BJ (cell line): ENCODE measurements around the gene MAGEA6. TPM values are rescaled to one million over a fixed set of nuclear protein-coding genes. Genes with fewer than 3 reads are reported as not detected.
"Not testable (repeated sequence)": the region's sequence is repeated elsewhere in the genome, so short reads cannot be mapped to it uniquely, and the experiment has no call there.

Experiments used
- CTCF ChIA-PET: fragments of 350-600 bp; formaldehyde crosslinking; extraction: SDS; loops from one replicate; lab custom pipeline; 2021; ENCODE audit warnings: antibody characterized with exemption, inconsistent platforms; lab: Yijun Ruan, JAX
- POLR2A ChIA-PET: fragments of 300-600 bp; sonication (Branson Sonifier 250); formaldehyde crosslinking; extraction: SDS; loops from one replicate; lab custom pipeline; 2021; ENCODE audit warnings: antibody characterized with exemption; lab: Charles Lee
- DNase-seq: peaks from one replicate; pipeline ENCODE4 v3.0.0-alpha.2; 2011; ENCODE audit warnings: low read depth
- H3K27me3 ChIP-seq: 2 replicates; pipeline ENCODE4 v1.6.0; 2011; ENCODE audit warnings: low read length; ENCODE audit not compliant: control insufficient read depth, insufficient read depth
- H3K36me3 ChIP-seq: 2 replicates; pipeline ENCODE4 v1.5.1; 2011; ENCODE audit warnings: low read length; ENCODE audit not compliant: control insufficient read depth, insufficient read depth
- H3K4me3 ChIP-seq: 2 replicates; pipeline ENCODE4 v1.5.1; 2011; ENCODE audit warnings: low read depth, mild to moderate bottlenecking, control low read depth, low read length
- CTCF ChIP-seq: IDR thresholded peaks from 2 replicates; pipeline ENCODE4 v1.5.1; 2011; ENCODE audit warnings: low read depth, mild to moderate bottlenecking, control low read depth, inconsistent platforms, low read length, moderate library complexity; ENCODE audit not compliant: insufficient read depth
- polyA minus RNA-seq: library from RNA; depleted of rRNA, polyadenylated mRNA; stranded (reverse); fragments of >200 nt; gene quantifications from 2 replicates; pipeline ENCODE4 v1.2.3, GENCODE V29; 2011; rRNA and poly(A)+ RNA removed
- polyA plus RNA-seq: library from polyadenylated mRNA; depleted of rRNA; stranded (reverse); fragments of >200 nt; gene quantifications from 2 replicates; pipeline ENCODE4 v1.2.3, GENCODE V29; 2011; rRNA removed

The MAGEA6 gene
- polyA plus RNA-seq (not detected in 2 replicates), polyA minus RNA-seq (0.14 TPM in 1 of 2 replicates, not detected in the other)

GRCh38 chrX:152769549-152770289, at the start of gene MAGEA6:
TSS of gene MAGEA6 (minus strand) at chrX:152769689. CDS start at chrX:152767650, 2,039 bp downstream.
- H3K27me3 ChIP-seq, CTCF ChIA-PET, H3K36me3 ChIP-seq, H3K4me3 ChIP-seq, DNase-seq, POLR2A ChIA-PET: not testable (repeated sequence)

GRCh38 chrX:152819266-152819665, 49.8 kb upstream of the MAGEA6 start:
- no peaks in the 10 kb centered on the region for H3K27me3 ChIP-seq
- POLR2A ChIA-PET: no interaction called here
- CTCF ChIA-PET: interaction anchor here (1.2 to 2.0 kb wide), 2 partner anchors 11 to 177 kb away, joined by 5 to 6 read pairs; partner anchors contain the start of genes CETN2 and NSDHL
- no peak for DNase-seq
- H3K36me3 ChIP-seq: no peaks in the 10 kb centered on the region
- no peak for TF ChIP-seq CTCF
- no peak overlapping the region for H3K4me3 ChIP-seq

- DNase-seq: no peak
- POLR2A ChIA-PET: interaction anchor here (0.7 kb wide), 1 partner anchor 1418 kb away, joined by 4 read pairs; no protein-coding TSS in a partner anchor
- Histone ChIP-seq H3K36me3 (no peaks in the 10 kb centered on the region), H3K4me3 (no peak overlapping the region), H3K27me3 (no peaks in the 10 kb centered on the region)
- CTCF ChIA-PET: interaction anchor here (1.1 to 2.3 kb wide), 3 partner anchors 176 to 1068 kb away, joined by 3 to 7 read pairs (median 6); no protein-coding TSS in a partner anchor
- no peak for TF ChIP-seq CTCF
These were observed 48.9 kb upstream of the MAGEA6 start for GRCh38 chrX:152818356-152818755.

- CTCF ChIA-PET: interaction anchor here (0.6 to 2.3 kb wide), 5 partner anchors 175 to 1069 kb away, joined by 3 to 8 read pairs (median 3); no protein-coding TSS in a partner anchor
- peak; percentile 51 for TF ChIP-seq CTCF
- Histone ChIP-seq H3K36me3 (no peaks in the 10 kb centered on the region), H3K4me3 (no peak overlapping the region), H3K27me3 (no peaks in the 10 kb centered on the region)
- DNase-seq: no peak
- POLR2A ChIA-PET: no interaction called here
These were observed 47.7 kb upstream of the MAGEA6 start for GRCh38 chrX:152817078-152817764.

- CTCF ChIA-PET: interaction anchor here (1.2 kb wide), 1 partner anchor 8 kb away, joined by 3 read pairs; no protein-coding TSS in a partner anchor
- POLR2A ChIA-PET: no interaction called here
- no peak for DNase-seq
- no peak for TF ChIP-seq CTCF
- Histone ChIP-seq H3K4me3 (no peak overlapping the region), H3K36me3 (no peaks in the 10 kb centered on the region), H3K27me3 (0 out of 2 replicates have a peak, but pooled peaks cover 2% of the 10 kb centered on the region)
These were observed 44.6 kb upstream of the MAGEA6 start for GRCh38 chrX:152814048-152814447.
